GM12878 (cell line): ENCODE data around the gene LARGE1. TPM values are rescaled to one million over a fixed set of nuclear protein-coding genes. Genes with fewer than 3 reads are reported as not detected.

Experiments
- ATAC-seq: fragments of 200-7000 bp; cut with Tn5 transposase; 3 replicates; pipeline ENCODE4 v1.9.1; 2020; ENCODE audit warnings: mild to moderate bottlenecking, moderate library complexity
- BruUV-seq: library from RNA; stranded (reverse); fragments of 400-500 nt; replicated peaks from 2 replicates; lab custom pipeline; 2021; lab: Mats Ljungman, UMichigan
- CTCF ChIA-PET: fragments of 300-600 bp; sonication (Branson Sonifier 250); formaldehyde crosslinking; extraction: SDS; loops from one replicate; lab custom pipeline; 2021; ENCODE audit warnings: inconsistent platforms; lab: Yijun Ruan, JAX
- POLR2A ChIA-PET: fragments of 350-600 bp; formaldehyde crosslinking; extraction: SDS; loops from one replicate; lab custom pipeline; 2021; ENCODE audit warnings: inconsistent platforms; lab: Charles Lee
- RAD21 ChIA-PET: fragments of 300-600 bp; sonication (Branson Sonifier 250); formaldehyde crosslinking; loops from one replicate; lab custom pipeline; 2023; ENCODE audit warnings: antibody characterized with exemption; ENCODE audit not compliant: unreplicated experiment; lab: Charles Lee
- SMC1A ChIA-PET: fragments of 300-600 bp; sonication (Branson Sonifier 250); formaldehyde crosslinking; loops from one replicate; lab custom pipeline; 2023; ENCODE audit not compliant: unreplicated experiment, uncharacterized antibody; lab: Charles Lee
- DNase-seq: peaks from one replicate; pipeline ENCODE4 v3.0.0-alpha.2; 2011; ENCODE audit warnings: low read depth, low spot score
- FAIRE-seq: peaks from 3 replicates; lab custom pipeline; 2011; peaks lifted over from hg19 to GRCh38; lab: Jason Lieb, UNC
- H2AFZ ChIP-seq: 2 replicates; pipeline ENCODE4 v1.6.0; 2011; ENCODE audit warnings: low read depth, low read length, control low read depth; ENCODE audit not compliant: control insufficient read depth
- H3K27ac ChIP-seq: 2 replicates; pipeline ENCODE4 v1.5.1; 2011; ENCODE audit warnings: control low read depth; ENCODE audit not compliant: control insufficient read depth, insufficient read depth
- H3K27me3 ChIP-seq, 2 experiments: replicated peaks in 1 of 2; 2 replicates each; pipeline versions ENCODE4 v1.6.0 to v1.6.1; 2011; ENCODE audit warnings: low read length in 1 of 2; ENCODE audit not compliant: control insufficient read depth in 2 of 2, insufficient read depth in 2 of 2
- H3K36me3 ChIP-seq, 2 experiments: 2 replicates each; pipeline ENCODE4 v1.5.1; 2011; ENCODE audit warnings: low read length in 1 of 2; ENCODE audit not compliant: control insufficient read depth in 2 of 2, insufficient read depth in 2 of 2
- H3K4me1 ChIP-seq: 2 replicates; pipeline ENCODE4 v1.6.1; 2011; ENCODE audit warnings: mild to moderate bottlenecking, low read length, moderate library complexity, mixed read lengths; ENCODE audit not compliant: control insufficient read depth, insufficient read depth
- H3K4me2 ChIP-seq: 2 replicates; pipeline ENCODE4 v1.6.0; 2011; ENCODE audit warnings: control low read depth; ENCODE audit not compliant: control insufficient read depth, insufficient read depth
- H3K4me3 ChIP-seq: fragments of 200-600 bp; sonication (generic); 2 replicates; pipeline ENCODE4 v1.5.1; 2016
- H3K79me2 ChIP-seq: 2 replicates; pipeline ENCODE4 v1.6.0; 2011; ENCODE audit warnings: low read length; ENCODE audit not compliant: control insufficient read depth, insufficient read depth
- H3K9ac ChIP-seq: 2 replicates; pipeline ENCODE4 v1.8.0; 2011; ENCODE audit warnings: low read length, control low read depth, mixed read lengths; ENCODE audit not compliant: control insufficient read depth, insufficient read depth
- H3K9me3 ChIP-seq: replicated peaks from 3 replicates; pipeline ENCODE4 v1.5.1; 2011; ENCODE audit warnings: mild to moderate bottlenecking, low read length; ENCODE audit not compliant: control insufficient read depth, insufficient read depth
- H4K20me1 ChIP-seq: 2 replicates; pipeline ENCODE4 v1.6.0; 2011; ENCODE audit not compliant: control insufficient read depth, insufficient read depth
- BHLHE40 ChIP-seq, 2 experiments: fragments of 450-650 bp in 1 of 2; IDR thresholded peaks; 2 replicates each; pipeline ENCODE4 v1.6.1; 2011 to 2017; ENCODE audit warnings: low read depth in 2 of 2, borderline replicate concordance in 1 of 2, improper control_type of control experiment in 1 of 2, low read length in 1 of 2, mild to moderate bottlenecking in 1 of 2
- HSF1 ChIP-seq: fragments of 150-350 bp; IDR thresholded peaks from 2 replicates; pipeline ENCODE4 v1.6.1; 2014; ENCODE audit warnings: mild to moderate bottlenecking, low read depth, low read length
- MTA3 ChIP-seq: IDR thresholded peaks from 2 replicates; pipeline ENCODE4 v1.6.1; 2012; ENCODE audit warnings: low read length, inconsistent platforms, borderline replicate concordance
- RELA ChIP-seq: fragments of 450-650 bp; IDR thresholded peaks from 2 replicates; pipeline ENCODE4 v1.8.0; 2014; ENCODE audit warnings: borderline replicate concordance; ENCODE audit not compliant: partially characterized antibody
- TCF3 ChIP-seq: IDR thresholded peaks from 2 replicates; pipeline ENCODE4 v1.6.1; 2012; ENCODE audit warnings: low read depth, mild to moderate bottlenecking, low read length, borderline replicate concordance; ENCODE audit not compliant: insufficient read depth
- ZBTB4 ChIP-seq: fragments of 450-650 bp; formaldehyde crosslinking; IDR thresholded peaks from 2 replicates; pipeline ENCODE4 v1.4.0; 2022; ENCODE audit warnings: mild to moderate bottlenecking, moderate library complexity
- ZNF207 ChIP-seq: fragments of 450-650 bp; IDR thresholded peaks from 2 replicates; pipeline ENCODE4 v1.6.1; 2014; ENCODE audit warnings: antibody characterized with exemption, mild to moderate bottlenecking, borderline replicate concordance
- WGBS: methylation state at CpG from one replicate; pipeline ENCODE4 v1.1.6; 2016; ENCODE audit warnings: low lambda C conversion rate; ENCODE audit not compliant: insufficient replicate concordance, insufficient coverage; ENCODE audit errors: missing lambda C conversion rate; 5-methylcytosine and 5-hydroxymethylcytosine counted together
- in situ Hi-C: fragments of 300-500 bp; cut with MboI; formaldehyde crosslinking; loops from 9 replicates; pipeline ENCODE4 v1.14.3; 2018; ENCODE audit warnings: mixed read lengths
- intact Hi-C: fragments of 100-400 bp; cut with micrococcal nuclease; formaldehyde crosslinking; loops from one replicate; pipeline ENCODE4 v1.14.2; 2022; ENCODE audit not compliant: unreplicated experiment
- polyA plus RNA-seq, 11 experiments: library from polyadenylated mRNA; depleted of rRNA in 4 of 11; unstranded in 6 of 11; stranded (reverse) in 5 of 11; fragments of >200 nt; fragmentation: Nextera tagmentation in 4 of 11; fragmentation: Illumina TruSeq in 1 of 11; extraction: Ambion mirVana in 4 of 11; extraction: Trizol in 1 of 11; gene quantifications; 1 replicate in 1 of 11; 2 replicates in 10 of 11; pipeline versions ENCODE4 v1.2.1 to v1.2.3, GENCODE V29; 2011 to 2016; ENCODE audit warnings: inconsistent platforms in 2 of 11, missing spikeins in 2 of 11, low read depth in 1 of 11
- total RNA-seq, 4 experiments: library from RNA; depleted of rRNA in 3 of 4; stranded (reverse); fragments of >200 nt in 3 of 4; fragmentation: Illumina TruSeq in 1 of 4; extraction: Trizol in 1 of 4; gene quantifications; 2 replicates each; pipeline versions ENCODE4 v1.2.1 to v1.2.3, GENCODE V29; 2013 to 2021

The LARGE1 gene
- total and polyA plus RNA-seq, 10 of the 15 experiments (the other 5 are each of a cell fraction or from before 2014, with no cell fraction given) = 3.2 to 41.4 (median 17.3) TPM

GRCh38 chr22:33669746-33670145 lies 250.5 kb downstream of the LARGE1 start (continued):
- TF ChIP-seq HSF1 = no peak
- TF ChIP-seq BHLHE40 (IDR thresholded peaks at IDR 0.05; ENCODE audit: borderline replicate concordance in 1 of 2, low read depth in 2 of 2, low read length in 1 of 2) = no peak
- no peak for TF ChIP-seq TCF3
- no peak for TF ChIP-seq RELA
- TF ChIP-seq MTA3 = no peak
- TF ChIP-seq ZNF207 = no peak

GRCh38 chr22:33666961-33667619 lies 253.2 kb downstream of the LARGE1 start:
- in situ Hi-C loops (no loop called here), intact Hi-C loops (no loop called here)
- no peak overlapping the region for H3K4me2 ChIP-seq
- SMC1A ChIA-PET = no interaction called here
- no TSS peak for BruUV-seq
- 35% methylated on average over 6 of the region's 6 CpGs for WGBS
- peak; percentile 18 for FAIRE-seq
- RAD21 ChIA-PET = interaction anchor here (0.9 kb wide), 1 partner anchor 10 kb away, joined by 4 read pairs; no protein-coding TSS in a partner anchor
- DNase-seq = no peak
- no peaks in the 10 kb centered on the region; the same call in 2 of the 3 replicates for H3K9me3 ChIP-seq
- H3K27ac ChIP-seq = no peak overlapping the region
- CTCF ChIA-PET = no interaction called here
- peaks cover 4% of the 10 kb centered on the region; the same call in 1 of the 2 replicates for H3K4me1 ChIP-seq
- POLR2A ChIA-PET = no interaction called here
- no peaks in the 10 kb centered on the region for H3K36me3 ChIP-seq
- H3K4me3 ChIP-seq = no peak overlapping the region
- H3K79me2 ChIP-seq = no peaks in the 10 kb centered on the region
- no peak overlapping the region for H2AFZ ChIP-seq
- H3K27me3 ChIP-seq = no peaks in the 10 kb centered on the region
- TF ChIP-seq ZBTB4 (CRISPR knock-in tag) = no peak
- no peak for ATAC-seq
- H4K20me1 ChIP-seq = no peaks in the 10 kb centered on the region
- H3K9ac ChIP-seq = no peak overlapping the region
